ENCODE data around the gene SSTR3.
"Not testable (repeated sequence)": the region's sequence is repeated elsewhere in the genome, so short reads cannot be mapped to it uniquely, and the experiment has no call there.

Gene SSTR3

GRCh38 chr22:37212174-37212906 is at the start of gene SSTR3:
TSS of gene SSTR3 (minus strand) at chr22:37212477. CDS start at chr22:37207803, 4,674 bp downstream.
- DNase-seq, result no peak

- peak; percentile 43 for DNase-seq
Measured at GRCh38 chr22:37260901-37261336, 48.6 kb upstream of the SSTR3 start.

GRCh38 chr22:37260155-37260795 is 48.0 kb upstream of the SSTR3 start:
- no peak for DNase-seq

- DNase-seq, result no peak
Measured at GRCh38 chr22:37259540-37260029, 47.3 kb upstream of the SSTR3 start.

- DNase-seq, result no peak
Measured at GRCh38 chr22:37258753-37259401, 46.6 kb upstream of the SSTR3 start.

- DNase-seq, result no peak
Measured at GRCh38 chr22:37258005-37258752, 45.9 kb upstream of the SSTR3 start.

GRCh38 chr22:37256075-37256726 is 43.9 kb upstream of the SSTR3 start:
- DNase-seq, result no peak

GRCh38 chr22:37255558-37256006 is 43.3 kb upstream of the SSTR3 start:
- no peak for DNase-seq

- no peak for DNase-seq
Measured at GRCh38 chr22:37254867-37255233, 42.6 kb upstream of the SSTR3 start.

GRCh38 chr22:37254209-37254866 is 42.1 kb upstream of the SSTR3 start:
- no peak for DNase-seq

- DNase-seq, result no peak
Measured at GRCh38 chr22:37253126-37253660, 40.9 kb upstream of the SSTR3 start.

GRCh38 chr22:37251836-37252235 is 39.6 kb upstream of the SSTR3 start:
- DNase-seq, result not testable (repeated sequence)

GRCh38 chr22:37249986-37250385 is 37.7 kb upstream of the SSTR3 start:
- no peak for DNase-seq

- DNase-seq, result no peak
Measured at GRCh38 chr22:37248251-37248650, 36.0 kb upstream of the SSTR3 start.

GRCh38 chr22:37245740-37246139 is 33.5 kb upstream of the SSTR3 start:
- DNase-seq, result no peak

GRCh38 chr22:37244922-37245722 is 32.8 kb upstream of the SSTR3 start:
- peak; percentile 50 for DNase-seq

GRCh38 chr22:37244114-37244921 is 32.0 kb upstream of the SSTR3 start, which contains the start of gene RAC2:
TSS of gene RAC2 (minus strand) at chr22:37244269. CDS start at chr22:37244148, 121 bp downstream.
- DNase-seq, result peak; percentile 94

GRCh38 chr22:37243402-37244113 is 31.3 kb upstream of the SSTR3 start:
- no peak for DNase-seq

- peak; percentile 92 for DNase-seq
Measured at GRCh38 chr22:37242395-37242918, 30.2 kb upstream of the SSTR3 start.

All from GDM1 (cell line).